HG02642 (cell line): ENCODE results near the gene MAST4.
A peak's percentile ranks its signal among the peaks of the same experiment; 100 is the strongest.

Experiments
- ATAC-seq: cut with Tn5 transposase; IDR thresholded peaks from one replicate; pipeline ENCODE4 v1.9.1; 2021; ENCODE audit warnings: mild to moderate bottlenecking; ENCODE audit not compliant: unreplicated experiment, poor library complexity

The MAST4 gene

GRCh38 chr5:66828046-66828547 lies 231.9 kb downstream of the MAST4 start:
- ATAC-seq = peak; percentile 32

- ATAC-seq = peak; percentile 75
Measured at GRCh38 chr5:66828548-66829357, 232.6 kb downstream of the MAST4 start.

- no peak for ATAC-seq
Measured at GRCh38 chr5:66829358-66829674, 233.1 kb downstream of the MAST4 start.

- no peak for ATAC-seq
Measured at GRCh38 chr5:66829826-66830225, 233.6 kb downstream of the MAST4 start.

- ATAC-seq = no peak
Measured at GRCh38 chr5:66830636-66831035, 234.4 kb downstream of the MAST4 start.

GRCh38 chr5:66839636-66840185 lies 243.5 kb downstream of the MAST4 start:
- ATAC-seq = no peak

- ATAC-seq = peak; percentile 99
Measured at GRCh38 chr5:66840511-66841013, 244.4 kb downstream of the MAST4 start.

GRCh38 chr5:66841264-66841663 lies 245.1 kb downstream of the MAST4 start:
- ATAC-seq = no peak

- ATAC-seq = no peak
Measured at GRCh38 chr5:66842540-66842939, 246.3 kb downstream of the MAST4 start.

GRCh38 chr5:66843065-66843464 lies 246.9 kb downstream of the MAST4 start:
- no peak for ATAC-seq

GRCh38 chr5:66848749-66849641 lies 252.8 kb downstream of the MAST4 start:
- no peak for ATAC-seq

- no peak for ATAC-seq
Measured at GRCh38 chr5:66849803-66850202, 253.6 kb downstream of the MAST4 start.

GRCh38 chr5:66850354-66851075 lies 254.3 kb downstream of the MAST4 start:
- ATAC-seq = no peak

- no peak for ATAC-seq
Measured at GRCh38 chr5:66851306-66851705, 255.1 kb downstream of the MAST4 start.

- ATAC-seq = no peak
Measured at GRCh38 chr5:66854416-66854815, 258.2 kb downstream of the MAST4 start.

- ATAC-seq = no peak
Measured at GRCh38 chr5:66856041-66856805, 260.0 kb downstream of the MAST4 start.

GRCh38 chr5:66859526-66859925 lies 263.3 kb downstream of the MAST4 start:
- ATAC-seq = no peak

GRCh38 chr5:66860199-66860975 lies 264.2 kb downstream of the MAST4 start:
- no peak for ATAC-seq

- no peak for ATAC-seq
Measured at GRCh38 chr5:66861402-66861801, 265.2 kb downstream of the MAST4 start.
